HT-29 (cell line): ENCODE results near the gene SYTL3. TPM values are rescaled to one million over a fixed set of nuclear protein-coding genes. Genes with fewer than 3 reads are reported as not detected.

Experiments
- DNase-seq: peaks from one replicate; pipeline ENCODE4 v3.0.0-alpha.2; 2015; ENCODE audit warnings: low spot score
- total RNA-seq: library from RNA; depleted of rRNA; stranded (reverse); fragments of >200 nt; shearing (Covaris generic); gene quantifications from 2 replicates; pipeline ENCODE4 v1.2.3, GENCODE V29; 2014

The SYTL3 gene
- total RNA-seq, 1 experiment from 2014 or later = 0.41 TPM

- peak; percentile 65 for DNase-seq
These were observed 143.6 kb downstream of the SYTL3 start for GRCh38 chr6:158793432-158793831.

GRCh38 chr6:158795516-158795915 lies 145.7 kb downstream of the SYTL3 start:
- DNase-seq = no peak

GRCh38 chr6:158796353-158796752 lies 146.5 kb downstream of the SYTL3 start:
- no peak for DNase-seq

GRCh38 chr6:158797331-158798310 lies 147.8 kb downstream of the SYTL3 start:
- DNase-seq = no peak

GRCh38 chr6:158798311-158798710 lies 148.5 kb downstream of the SYTL3 start:
- no peak for DNase-seq

GRCh38 chr6:158799051-158799792 lies 149.4 kb downstream of the SYTL3 start:
- DNase-seq = peak; percentile 97

- DNase-seq = peak; percentile 34
These were observed 151.9 kb downstream of the SYTL3 start for GRCh38 chr6:158801655-158802294.

- peak; percentile 88 for DNase-seq
These were observed 153.9 kb downstream of the SYTL3 start for GRCh38 chr6:158803733-158804143.

GRCh38 chr6:158804207-158804606 lies 154.4 kb downstream of the SYTL3 start:
- no peak for DNase-seq

- peak; percentile 34 for DNase-seq
These were observed 156.0 kb downstream of the SYTL3 start for GRCh38 chr6:158805698-158806377.

GRCh38 chr6:158807515-158808441 lies 157.9 kb downstream of the SYTL3 start:
- peak; percentile 59 for DNase-seq

- peak; percentile 58 for DNase-seq
These were observed 158.6 kb downstream of the SYTL3 start for GRCh38 chr6:158808442-158808833.

- peak; percentile 28 for DNase-seq
These were observed 159.3 kb downstream of the SYTL3 start for GRCh38 chr6:158808941-158809678.

GRCh38 chr6:158810155-158811095 lies 160.6 kb downstream of the SYTL3 start:
- DNase-seq = peak; percentile 28

- DNase-seq = peak; percentile 45
These were observed 162.8 kb downstream of the SYTL3 start for GRCh38 chr6:158812611-158813010.

GRCh38 chr6:158813032-158813431 lies 163.2 kb downstream of the SYTL3 start:
- peak; percentile 39 for DNase-seq
